ENCODE measurements around the gene KYAT1. TPM values are rescaled to one million over a fixed set of nuclear protein-coding genes. Genes with fewer than 3 reads are reported as not detected.

KYAT1 gene
- total RNA-seq, 2 donors from 2014 or later = 19.9 to 49.0 TPM

- ATAC-seq (no peak), DNase-seq (ENCODE audit: low spot score in 2 of 2) (no peak)
- H3K27ac Mint-ChIP-seq = peak overlapping the region; percentile 79 to 83
- H3K36me3 Mint-ChIP-seq = peaks cover 16 to 21% of the 10 kb centered on the region in 2 donors
- H3K9me3 Mint-ChIP-seq = no peaks in the 10 kb centered on the region
Observed at GRCh38 chr9:128913048-128913900, 31.5 kb upstream of the KYAT1 start.

DNA sequence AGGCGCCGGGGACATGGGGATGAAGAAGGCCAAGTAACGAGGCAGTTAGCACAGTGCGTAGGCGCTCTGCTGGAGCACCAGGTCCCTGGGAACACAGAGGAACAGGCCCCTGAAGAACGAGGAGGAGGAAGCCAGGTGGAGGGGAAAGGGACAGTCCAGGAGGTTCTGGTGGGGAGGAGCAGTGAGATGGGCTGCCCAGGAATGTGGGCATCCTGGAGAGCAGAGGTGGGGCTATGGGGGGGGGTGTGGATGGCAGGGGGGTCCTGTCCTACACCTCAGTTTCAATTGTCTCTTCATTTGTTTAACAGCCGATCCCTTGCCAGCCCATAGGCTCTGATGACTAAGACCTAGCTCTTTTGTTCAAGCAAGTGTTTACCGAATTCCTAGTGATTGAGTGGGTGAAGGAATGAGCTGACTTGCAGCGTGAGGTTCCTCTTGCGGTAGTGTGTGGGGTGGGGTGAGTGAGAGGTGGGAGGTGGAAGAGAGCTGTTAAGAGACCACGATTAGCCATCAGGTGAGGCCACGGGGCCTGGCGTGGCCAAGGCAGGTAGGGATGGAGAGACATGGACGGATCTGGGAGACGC, 30.6 kb upstream of the KYAT1 start:
- Mint-ChIP-seq H3K36me3 (peaks cover 25 to 30% of the 10 kb centered on the region in 2 donors), H3K9me3 (no peaks in the 10 kb centered on the region), H3K27ac (peak overlapping the region; percentile 79 to 83)
- peak; percentile 59 to 62 for ATAC-seq
- DNase-seq (ENCODE audit: low spot score in 2 of 2) = no peak

DNA sequence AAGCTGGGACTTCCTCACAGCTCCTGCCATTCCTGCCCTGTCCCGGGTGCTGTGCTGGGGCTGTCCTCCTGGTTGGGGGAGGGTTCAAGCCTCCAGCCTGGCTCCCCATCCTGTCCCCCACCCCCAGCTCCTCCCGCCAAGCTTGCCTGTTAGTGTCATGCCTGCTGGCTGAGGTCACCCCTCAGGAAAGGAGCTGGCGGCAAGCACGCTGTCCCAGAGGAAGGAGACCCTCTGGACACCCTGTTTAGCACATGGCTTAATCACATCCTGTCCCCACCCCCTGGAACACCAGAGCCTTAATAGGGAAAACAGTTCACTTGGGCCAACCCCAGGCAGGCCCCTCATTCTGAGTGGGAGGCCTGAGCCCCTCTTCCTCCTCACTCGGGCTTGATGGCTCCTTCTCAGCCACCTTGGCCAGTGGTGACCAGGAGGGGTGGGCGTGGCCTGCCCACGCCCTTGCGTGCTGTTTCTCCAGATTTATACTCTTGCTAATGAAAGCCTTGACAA, 29.8 kb upstream of the KYAT1 start:
- peak overlapping the region; percentile 79 to 83 for H3K27ac Mint-ChIP-seq
- ATAC-seq (peak in 1 of 2 donors; percentile 17), DNase-seq (ENCODE audit: low spot score in 2 of 2) (no peak)

GRCh38 chr9:128910906-128911305, 29.2 kb upstream of the KYAT1 start:
- no peak for ATAC-seq
- Mint-ChIP-seq H3K27ac (peak overlapping the region; percentile 50 to 55), H3K36me3 (peaks cover 26 to 31% of the 10 kb centered on the region in 2 donors), H3K9me3 (no peaks in the 10 kb centered on the region)
- no peak for DNase-seq (ENCODE audit: low spot score in 2 of 2)

More for the DNA sequence above, 29.8 kb upstream of the KYAT1 start:
- peaks cover 26 to 31% of the 10 kb centered on the region in 2 donors for H3K36me3 Mint-ChIP-seq
- H3K9me3 Mint-ChIP-seq = no peaks in the 10 kb centered on the region

DNA sequence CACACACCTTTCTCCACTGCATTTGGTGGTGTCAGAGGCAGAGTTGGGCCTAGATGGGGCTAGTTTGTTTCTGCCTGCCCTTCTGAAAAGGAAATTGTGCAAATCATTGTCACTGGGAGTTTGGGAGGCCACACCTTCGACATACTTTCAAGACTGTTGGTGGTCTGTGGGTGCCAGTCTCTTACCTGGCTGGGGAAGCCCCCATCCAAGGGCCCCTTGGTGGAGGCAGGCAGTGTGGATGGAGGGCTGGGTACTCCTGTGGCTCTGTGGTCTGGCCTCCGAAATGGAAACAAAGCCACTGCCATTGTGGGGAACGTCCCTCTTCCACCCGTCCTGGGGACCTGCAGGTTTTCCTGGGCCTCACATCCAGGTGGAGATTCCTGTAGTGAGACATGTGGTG, 28.1 kb upstream of the KYAT1 start:
- Mint-ChIP-seq H3K9me3 (no peaks in the 10 kb centered on the region), H3K27ac (peak overlapping the region in 1 of 2 donors; percentile 50), H3K36me3 (peaks cover 26 to 31% of the 10 kb centered on the region in 2 donors)
- DNase-seq (ENCODE audit: low spot score in 2 of 2) = no peak
- ATAC-seq = no peak

DNA sequence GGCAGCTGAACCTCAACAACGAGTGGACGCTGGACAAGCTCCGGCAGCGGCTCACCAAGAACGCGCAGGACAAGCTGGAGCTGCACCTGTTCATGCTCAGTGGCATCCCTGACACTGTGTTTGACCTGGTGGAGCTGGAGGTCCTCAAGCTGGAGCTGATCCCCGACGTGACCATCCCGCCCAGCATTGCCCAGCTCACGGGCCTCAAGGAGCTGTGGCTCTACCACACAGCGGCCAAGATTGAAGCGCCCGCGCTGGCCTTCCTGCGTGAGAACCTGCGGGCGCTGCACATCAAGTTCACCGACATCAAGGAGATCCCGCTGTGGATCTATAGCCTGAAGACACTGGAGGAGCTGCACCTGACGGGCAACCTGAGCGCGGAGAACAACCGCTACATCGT, 26.6 kb upstream of the KYAT1 start:
- peak overlapping the region in 1 of 2 donors; percentile 50 for H3K27ac Mint-ChIP-seq
- peaks cover 26 to 31% of the 10 kb centered on the region in 2 donors for H3K36me3 Mint-ChIP-seq
- DNase-seq (ENCODE audit: low spot score in 2 of 2) (no peak), ATAC-seq (no peak)
- no peaks in the 10 kb centered on the region for H3K9me3 Mint-ChIP-seq

GRCh38 chr9:128906741-128907140, 25.0 kb upstream of the KYAT1 start:
- Mint-ChIP-seq H3K9me3 (no peaks in the 10 kb centered on the region), H3K27ac (peak overlapping the region in 1 of 2 donors; percentile 88)
- no peak for ATAC-seq

GRCh38 chr9:128905964-128906363, 24.2 kb upstream of the KYAT1 start:
- H3K9me3 Mint-ChIP-seq = no peaks in the 10 kb centered on the region
- ATAC-seq = no peak
- DNase-seq (ENCODE audit: low spot score in 2 of 2) = no peak
- H3K27ac Mint-ChIP-seq = no peak overlapping the region
- peaks cover 21 to 26% of the 10 kb centered on the region in 2 donors for H3K36me3 Mint-ChIP-seq

More at GRCh38 chr9:128906741-128907140, 25.0 kb upstream of the KYAT1 start:
- no peak for DNase-seq (ENCODE audit: low spot score in 2 of 2)
- H3K36me3 Mint-ChIP-seq = peaks cover 21 to 26% of the 10 kb centered on the region in 2 donors

DNA sequence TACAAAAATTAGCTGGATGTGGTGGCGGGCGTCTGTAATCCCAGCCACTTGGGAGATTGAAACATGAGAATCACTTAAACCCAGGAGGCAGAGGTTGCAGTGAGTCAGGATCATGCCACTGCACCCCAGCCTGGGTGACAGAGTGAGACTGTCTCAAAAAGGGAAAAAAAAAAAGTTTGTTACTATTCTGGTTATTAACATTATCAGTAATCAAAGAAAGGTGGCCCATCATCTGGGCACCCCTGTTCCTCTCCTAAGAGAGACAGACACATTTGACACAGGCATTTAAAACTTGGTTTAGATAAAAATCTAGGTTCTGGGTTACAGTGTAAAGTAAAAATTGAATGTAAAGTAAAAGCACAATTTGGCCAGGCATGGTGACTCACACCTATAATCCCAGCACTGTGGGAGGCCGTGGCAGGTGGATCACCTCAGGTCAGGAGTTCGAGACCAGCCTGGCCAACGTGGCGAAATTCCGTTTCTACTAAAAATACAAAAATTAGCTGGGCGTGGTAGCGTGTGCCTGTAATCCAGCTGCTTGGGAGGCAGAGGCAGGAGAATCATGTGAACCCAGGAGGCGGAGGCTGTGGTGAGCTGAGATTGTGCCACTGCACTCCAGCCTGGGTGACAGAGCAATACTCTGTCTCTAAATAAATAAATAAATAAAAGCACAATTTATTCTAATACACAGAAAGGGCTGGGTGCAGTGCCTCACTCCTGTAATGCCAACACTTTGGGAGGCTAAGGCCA, 22.3 kb upstream of the KYAT1 start:
- no peak for DNase-seq (ENCODE audit: low spot score in 2 of 2)
- Mint-ChIP-seq H3K36me3 (peaks cover 17 to 18% of the 10 kb centered on the region in 2 donors), H3K9me3 (no peaks in the 10 kb centered on the region), H3K27ac (peak overlapping the region; percentile 81 to 82)
- no peak for ATAC-seq

DNA sequence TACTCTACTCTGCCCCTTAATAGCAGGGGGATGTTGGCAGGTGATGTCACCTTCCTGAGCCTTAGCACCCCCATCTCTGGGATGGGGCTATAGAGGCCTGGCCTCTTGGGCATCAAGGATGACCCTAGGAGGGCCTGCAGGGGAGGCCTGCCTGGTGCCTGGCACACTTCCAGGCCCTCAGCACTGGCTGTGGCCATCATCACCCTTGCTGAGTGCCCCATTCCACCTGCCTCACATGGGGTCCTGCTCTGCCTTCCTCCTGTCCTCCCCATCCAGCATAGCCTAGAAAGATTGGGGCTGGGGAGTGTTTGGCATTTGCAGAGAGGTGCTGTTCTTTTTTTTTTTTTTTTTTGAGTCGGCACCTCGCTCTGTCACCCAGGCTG, 21.3 kb upstream of the KYAT1 start:
- Mint-ChIP-seq H3K9me3 (no peaks in the 10 kb centered on the region), H3K36me3 (peaks cover 7 to 8% of the 10 kb centered on the region in 2 donors), H3K27ac (peak overlapping the region; percentile 73 to 82)
- DNase-seq (ENCODE audit: low spot score in 2 of 2) (no peak), ATAC-seq (no peak)

DNA sequence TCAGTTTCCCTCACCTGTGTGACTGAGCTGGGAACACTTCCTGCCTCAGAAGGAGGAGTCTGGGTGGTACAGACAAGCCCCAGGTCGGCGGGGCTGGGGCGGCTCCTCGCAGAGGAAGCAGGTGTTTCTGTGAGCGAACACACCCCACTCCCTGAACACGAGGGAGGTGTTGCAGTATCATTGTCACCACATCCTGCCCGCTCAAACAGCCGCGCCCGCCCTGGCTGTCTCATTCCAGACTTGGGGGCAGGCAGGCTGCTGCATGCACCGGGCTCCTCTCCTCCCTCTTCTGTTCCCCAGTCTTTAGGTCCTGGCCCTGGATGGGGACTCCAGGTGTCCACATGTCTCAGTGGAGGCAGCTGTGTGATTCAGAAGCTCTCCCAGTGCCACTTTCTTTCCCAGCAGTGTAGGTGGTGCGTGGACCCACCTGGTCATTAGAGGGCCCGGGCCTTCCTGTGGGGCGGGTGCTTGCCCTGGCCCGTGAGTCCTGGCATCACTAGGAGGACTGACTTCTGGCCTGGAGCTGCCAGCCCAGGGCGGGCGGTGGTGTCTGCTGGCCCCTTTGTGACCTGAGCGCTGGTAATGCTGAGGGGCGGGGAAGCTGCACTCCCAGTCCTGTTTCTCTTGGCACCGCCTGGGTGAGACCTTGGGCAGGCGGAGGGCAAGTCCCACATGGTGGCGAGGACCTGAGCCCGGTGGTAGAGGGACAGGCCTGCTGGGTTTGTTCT, 20.8 kb upstream of the KYAT1 start:
- Mint-ChIP-seq H3K27ac (peak overlapping the region; percentile 73 to 82), H3K9me3 (no peaks in the 10 kb centered on the region), H3K36me3 (peaks cover 2 to 3% of the 10 kb centered on the region in 2 donors)
- peak; percentile 83 for DNase-seq (ENCODE audit: low spot score in 2 of 2)
- peak; percentile 83 to 93 for ATAC-seq

GRCh38 chr9:128901822-128902221, 20.1 kb upstream of the KYAT1 start:
- Mint-ChIP-seq H3K36me3 (no peaks in the 10 kb centered on the region), H3K27ac (peak overlapping the region; percentile 73 to 82), H3K9me3 (no peaks in the 10 kb centered on the region)
- ATAC-seq (peak; percentile 7 to 34), DNase-seq (ENCODE audit: low spot score in 2 of 2) (no peak)

GRCh38 chr9:128901379-128901778, 19.6 kb upstream of the KYAT1 start:
- ATAC-seq = no peak
- DNase-seq (ENCODE audit: low spot score in 2 of 2) = no peak
- H3K27ac Mint-ChIP-seq = peak overlapping the region in 1 of 2 donors; percentile 82
- H3K9me3 Mint-ChIP-seq = no peaks in the 10 kb centered on the region
- no peaks in the 10 kb centered on the region for H3K36me3 Mint-ChIP-seq

DNA sequence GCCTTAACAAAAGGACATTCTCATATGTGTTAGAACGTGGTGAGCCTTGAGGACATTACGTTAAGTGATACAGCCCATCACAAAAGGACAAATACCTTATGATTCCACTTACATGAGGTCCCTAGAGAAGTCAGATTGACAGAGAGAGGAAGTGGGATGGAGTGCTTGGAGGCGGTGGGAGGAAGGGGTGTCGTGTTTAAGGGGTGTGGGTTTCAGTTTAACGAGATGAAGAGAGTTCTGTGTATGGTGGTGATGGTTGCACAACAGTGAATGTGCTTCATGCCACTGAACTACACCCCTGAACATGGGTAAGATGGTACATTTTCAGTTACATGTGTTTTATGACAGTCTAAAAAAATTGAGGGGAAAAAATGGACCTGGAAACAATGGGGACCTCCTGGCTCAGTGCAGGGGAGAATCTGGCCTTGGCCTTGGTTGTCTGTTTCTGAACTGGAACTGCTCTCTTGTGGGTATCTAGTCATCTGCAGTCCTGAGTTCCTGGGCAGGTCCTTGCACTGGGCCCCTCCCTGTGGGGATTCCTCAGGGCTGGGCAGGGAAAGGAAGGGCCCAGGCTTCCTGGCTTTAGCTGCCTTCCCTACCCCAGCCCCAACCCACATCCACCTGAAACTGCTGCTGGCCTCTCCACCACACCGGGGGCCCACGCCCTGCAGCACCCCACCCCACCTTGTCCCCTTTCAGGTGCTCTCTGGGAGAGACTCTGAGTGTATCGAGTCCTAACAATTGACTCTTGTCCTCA, 18.0 kb upstream of the KYAT1 start:
- H3K27ac Mint-ChIP-seq = peak overlapping the region; percentile 80 to 83
- peak; percentile 51 to 63 for ATAC-seq
- H3K36me3 Mint-ChIP-seq = no peaks in the 10 kb centered on the region
- no peaks in the 10 kb centered on the region for H3K9me3 Mint-ChIP-seq
- DNase-seq (ENCODE audit: low spot score in 2 of 2) = no peak

GRCh38 chr9:128898845-128899565, 17.3 kb upstream of the KYAT1 start:
- Mint-ChIP-seq H3K27ac (peak overlapping the region; percentile 80 to 92), H3K36me3 (no peaks in the 10 kb centered on the region), H3K9me3 (no peaks in the 10 kb centered on the region)
- ATAC-seq (no peak), DNase-seq (ENCODE audit: low spot score in 2 of 2) (no peak)

All from activated naive CD4-positive, alpha-beta T cell treated with anti-CD3 and anti-CD28 coated beads, Interleukin-2, amount 50 U/mL, for 72 hours (primary cell).